ENCODE data around the gene DTHD1. TPM values are rescaled to one million over a fixed set of nuclear protein-coding genes. Genes with fewer than 3 reads are reported as not detected.

Gene DTHD1
- total and polyA plus RNA-seq, 10 of the 15 experiments (the other 5 are each of a cell fraction or from before 2014, with no cell fraction given), result 0.05 to 2.8 (median 1.4) TPM

DNA sequence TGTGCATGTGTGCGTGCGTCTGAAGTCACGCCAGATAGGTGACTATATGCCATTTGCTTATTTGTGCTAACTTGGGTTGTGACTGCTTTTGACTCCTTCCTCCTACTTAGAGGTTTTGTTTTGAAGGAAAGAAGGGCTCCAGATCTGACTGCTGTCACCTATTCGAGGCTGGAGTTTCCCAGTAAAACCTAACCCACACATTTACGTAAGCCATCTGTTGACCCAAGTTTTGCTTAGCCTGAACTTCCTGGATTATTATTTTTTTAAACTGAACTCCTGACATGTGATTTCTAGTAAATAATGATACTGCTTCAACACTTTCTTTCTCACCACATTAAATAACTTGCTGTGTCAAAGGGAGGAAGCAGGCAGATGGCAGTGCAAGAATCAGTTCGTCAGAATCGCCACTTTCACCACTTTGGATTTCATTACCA lies 41.5 kb downstream of the DTHD1 start (continued):
- TF ChIP-seq, protein P1, sequence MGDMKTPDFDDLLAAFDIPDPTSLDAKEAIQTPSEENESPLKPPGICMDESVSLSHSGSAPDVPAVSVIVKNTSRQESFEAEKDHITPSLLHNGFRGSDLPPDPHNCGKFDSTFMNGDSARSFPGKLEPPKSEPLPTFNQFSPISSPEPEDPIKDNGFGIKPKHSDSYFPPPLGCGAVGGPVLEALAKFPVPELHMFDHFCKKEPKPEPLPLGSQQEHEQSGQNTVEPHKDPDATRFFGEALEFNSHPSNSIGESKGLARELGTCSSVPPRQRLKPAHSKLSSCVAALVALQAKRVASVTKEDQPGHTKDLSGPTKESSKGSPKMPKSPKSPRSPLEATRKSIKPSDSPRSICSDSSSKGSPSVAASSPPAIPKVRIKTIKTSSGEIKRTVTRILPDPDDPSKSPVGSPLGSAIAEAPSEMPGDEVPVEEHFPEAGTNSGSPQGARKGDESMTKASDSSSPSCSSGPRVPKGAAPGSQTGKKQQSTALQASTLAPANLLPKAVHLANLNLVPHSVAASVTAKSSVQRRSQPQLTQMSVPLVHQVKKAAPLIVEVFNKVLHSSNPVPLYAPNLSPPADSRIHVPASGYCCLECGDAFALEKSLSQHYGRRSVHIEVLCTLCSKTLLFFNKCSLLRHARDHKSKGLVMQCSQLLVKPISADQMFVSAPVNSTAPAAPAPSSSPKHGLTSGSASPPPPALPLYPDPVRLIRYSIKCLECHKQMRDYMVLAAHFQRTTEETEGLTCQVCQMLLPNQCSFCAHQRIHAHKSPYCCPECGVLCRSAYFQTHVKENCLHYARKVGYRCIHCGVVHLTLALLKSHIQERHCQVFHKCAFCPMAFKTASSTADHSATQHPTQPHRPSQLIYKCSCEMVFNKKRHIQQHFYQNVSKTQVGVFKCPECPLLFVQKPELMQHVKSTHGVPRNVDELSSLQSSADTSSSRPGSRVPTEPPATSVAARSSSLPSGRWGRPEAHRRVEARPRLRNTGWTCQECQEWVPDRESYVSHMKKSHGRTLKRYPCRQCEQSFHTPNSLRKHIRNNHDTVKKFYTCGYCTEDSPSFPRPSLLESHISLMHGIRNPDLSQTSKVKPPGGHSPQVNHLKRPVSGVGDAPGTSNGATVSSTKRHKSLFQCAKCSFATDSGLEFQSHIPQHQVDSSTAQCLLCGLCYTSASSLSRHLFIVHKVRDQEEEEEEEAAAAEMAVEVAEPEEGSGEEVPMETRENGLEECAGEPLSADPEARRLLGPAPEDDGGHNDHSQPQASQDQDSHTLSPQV (IDR thresholded peaks at IDR 0.05), result no peak
- TF ChIP-seq BMI1 (IDR thresholded peaks at IDR 0.05; ENCODE audit: borderline replicate concordance) (no peak), RUNX3 (IDR thresholded peaks at IDR 0.05; ENCODE audit: low read length) (peak; percentile 84), PAX8 (IDR thresholded peaks at IDR 0.05) (no peak), CHD4 (IDR thresholded peaks at IDR 0.05) (no peak), MTA2 (IDR thresholded peaks at IDR 0.05; ENCODE audit: low read depth) (no peak; the same call in none of the 2 replicates), CBX5 (IDR thresholded peaks at IDR 0.05; ENCODE audit: low read depth) (0 out of 2 replicates have a peak, but pooled peaks have one; percentile 22), SUZ12 (IDR thresholded peaks at IDR 0.05; ENCODE audit: unreplicated experiment) (no peak), NR2C2 (IDR thresholded peaks at IDR 0.05; ENCODE audit: borderline replicate concordance, control insufficient read depth, insufficient read length, low read depth) (no peak), TCF12 (IDR thresholded peaks at IDR 0.05; ENCODE audit: low read depth, low read length) (no peak), YY1 (IDR thresholded peaks at IDR 0.05; ENCODE audit: low read depth, low read length) (no peak), GATAD2B (conservative IDR thresholded peaks at IDR 0.05; ENCODE audit: low read depth) (0 out of 2 replicates have a peak, but pooled peaks have one; percentile 18), SIN3A (IDR thresholded peaks at IDR 0.05; ENCODE audit: low read depth, low read length) (no peak), STAT1 (conservative IDR thresholded peaks at IDR 0.05) (no peak), MYC (IDR thresholded peaks at IDR 0.05; ENCODE audit: insufficient read depth, insufficient read length, insufficient replicate concordance, low read length, severe bottlenecking) (no peak), ASH2L (IDR thresholded peaks at IDR 0.05; ENCODE audit: borderline replicate concordance, low read depth) (0 out of 2 replicates have a peak, but pooled peaks have one; percentile 35), ETV6 (conservative IDR thresholded peaks at IDR 0.05 in 1 of 2, IDR thresholded peaks at IDR 0.05 in 1 of 2; ENCODE audit: borderline replicate concordance in 1 of 2, low read depth in 1 of 2) (peak in 1 of 2 experiments; percentile 62; a peak in 1 of 4 replicates), ZNF24 (IDR thresholded peaks at IDR 0.05) (peak; percentile 72; the same call in 1 of the 2 replicates), ZZZ3 (IDR thresholded peaks at IDR 0.05; ENCODE audit: control insufficient read depth, insufficient read length, low read depth) (no peak), SRF (IDR thresholded peaks at IDR 0.05; ENCODE audit: low read depth in 2 of 2, low read length in 2 of 2) (no peak), TAF1 (IDR thresholded peaks at IDR 0.05; ENCODE audit: borderline replicate concordance, low read depth, low read length) (0 out of 2 replicates have a peak, but pooled peaks have one; percentile 16), NFYA (IDR thresholded peaks at IDR 0.05; ENCODE audit: borderline replicate concordance, low read depth, low read length) (no peak)
- TF ChIP-seq, protein P2, sequence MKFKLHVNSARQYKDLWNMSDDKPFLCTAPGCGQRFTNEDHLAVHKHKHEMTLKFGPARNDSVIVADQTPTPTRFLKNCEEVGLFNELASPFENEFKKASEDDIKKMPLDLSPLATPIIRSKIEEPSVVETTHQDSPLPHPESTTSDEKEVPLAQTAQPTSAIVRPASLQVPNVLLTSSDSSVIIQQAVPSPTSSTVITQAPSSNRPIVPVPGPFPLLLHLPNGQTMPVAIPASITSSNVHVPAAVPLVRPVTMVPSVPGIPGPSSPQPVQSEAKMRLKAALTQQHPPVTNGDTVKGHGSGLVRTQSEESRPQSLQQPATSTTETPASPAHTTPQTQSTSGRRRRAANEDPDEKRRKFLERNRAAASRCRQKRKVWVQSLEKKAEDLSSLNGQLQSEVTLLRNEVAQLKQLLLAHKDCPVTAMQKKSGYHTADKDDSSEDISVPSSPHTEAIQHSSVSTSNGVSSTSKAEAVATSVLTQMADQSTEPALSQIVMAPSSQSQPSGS (IDR thresholded peaks at IDR 0.05; ENCODE audit: low read length), result peak; percentile 84
- TF ChIP-seq, protein P3, sequence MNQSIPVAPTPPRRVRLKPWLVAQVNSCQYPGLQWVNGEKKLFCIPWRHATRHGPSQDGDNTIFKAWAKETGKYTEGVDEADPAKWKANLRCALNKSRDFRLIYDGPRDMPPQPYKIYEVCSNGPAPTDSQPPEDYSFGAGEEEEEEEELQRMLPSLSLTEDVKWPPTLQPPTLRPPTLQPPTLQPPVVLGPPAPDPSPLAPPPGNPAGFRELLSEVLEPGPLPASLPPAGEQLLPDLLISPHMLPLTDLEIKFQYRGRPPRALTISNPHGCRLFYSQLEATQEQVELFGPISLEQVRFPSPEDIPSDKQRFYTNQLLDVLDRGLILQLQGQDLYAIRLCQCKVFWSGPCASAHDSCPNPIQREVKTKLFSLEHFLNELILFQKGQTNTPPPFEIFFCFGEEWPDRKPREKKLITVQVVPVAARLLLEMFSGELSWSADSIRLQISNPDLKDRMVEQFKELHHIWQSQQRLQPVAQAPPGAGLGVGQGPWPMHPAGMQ (IDR thresholded peaks at IDR 0.05; ENCODE audit: borderline replicate concordance), result no peak
